ENCODE results near the gene CCDC88C. TPM values are rescaled to one million over a fixed set of nuclear protein-coding genes. Genes with fewer than 3 reads are reported as not detected.

The CCDC88C gene
- total and polyA plus RNA-seq, 2 experiments from 2014 or later = 23.6 to 60.7 TPM

DNA sequence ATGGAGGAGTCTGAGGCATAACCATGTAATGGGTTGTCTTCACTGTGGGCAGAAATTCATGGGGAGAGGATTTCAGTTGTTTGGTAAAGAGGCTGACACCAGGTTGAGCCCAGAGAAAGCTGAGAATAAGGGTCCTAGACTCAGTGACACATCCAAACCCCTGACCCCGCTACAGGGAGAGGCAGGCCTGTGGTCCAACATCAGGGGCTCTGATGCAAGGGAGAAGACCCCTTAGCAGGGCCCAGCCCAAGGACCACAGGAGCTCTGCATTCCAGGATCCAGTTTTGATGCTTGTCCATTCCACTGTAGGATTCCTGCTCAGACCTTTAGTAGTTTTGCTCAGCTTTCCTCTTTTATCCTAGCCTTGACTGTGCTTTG lies 188.6 kb downstream of the CCDC88C start (continued):
- TF ChIP-seq, protein P1, sequence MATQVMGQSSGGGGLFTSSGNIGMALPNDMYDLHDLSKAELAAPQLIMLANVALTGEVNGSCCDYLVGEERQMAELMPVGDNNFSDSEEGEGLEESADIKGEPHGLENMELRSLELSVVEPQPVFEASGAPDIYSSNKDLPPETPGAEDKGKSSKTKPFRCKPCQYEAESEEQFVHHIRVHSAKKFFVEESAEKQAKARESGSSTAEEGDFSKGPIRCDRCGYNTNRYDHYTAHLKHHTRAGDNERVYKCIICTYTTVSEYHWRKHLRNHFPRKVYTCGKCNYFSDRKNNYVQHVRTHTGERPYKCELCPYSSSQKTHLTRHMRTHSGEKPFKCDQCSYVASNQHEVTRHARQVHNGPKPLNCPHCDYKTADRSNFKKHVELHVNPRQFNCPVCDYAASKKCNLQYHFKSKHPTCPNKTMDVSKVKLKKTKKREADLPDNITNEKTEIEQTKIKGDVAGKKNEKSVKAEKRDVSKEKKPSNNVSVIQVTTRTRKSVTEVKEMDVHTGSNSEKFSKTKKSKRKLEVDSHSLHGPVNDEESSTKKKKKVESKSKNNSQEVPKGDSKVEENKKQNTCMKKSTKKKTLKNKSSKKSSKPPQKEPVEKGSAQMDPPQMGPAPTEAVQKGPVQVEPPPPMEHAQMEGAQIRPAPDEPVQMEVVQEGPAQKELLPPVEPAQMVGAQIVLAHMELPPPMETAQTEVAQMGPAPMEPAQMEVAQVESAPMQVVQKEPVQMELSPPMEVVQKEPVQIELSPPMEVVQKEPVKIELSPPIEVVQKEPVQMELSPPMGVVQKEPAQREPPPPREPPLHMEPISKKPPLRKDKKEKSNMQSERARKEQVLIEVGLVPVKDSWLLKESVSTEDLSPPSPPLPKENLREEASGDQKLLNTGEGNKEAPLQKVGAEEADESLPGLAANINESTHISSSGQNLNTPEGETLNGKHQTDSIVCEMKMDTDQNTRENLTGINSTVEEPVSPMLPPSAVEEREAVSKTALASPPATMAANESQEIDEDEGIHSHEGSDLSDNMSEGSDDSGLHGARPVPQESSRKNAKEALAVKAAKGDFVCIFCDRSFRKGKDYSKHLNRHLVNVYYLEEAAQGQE (IDR thresholded peaks at IDR 0.05; ENCODE audit: unreplicated experiment) = no peak
- TF ChIP-seq, protein P2, sequence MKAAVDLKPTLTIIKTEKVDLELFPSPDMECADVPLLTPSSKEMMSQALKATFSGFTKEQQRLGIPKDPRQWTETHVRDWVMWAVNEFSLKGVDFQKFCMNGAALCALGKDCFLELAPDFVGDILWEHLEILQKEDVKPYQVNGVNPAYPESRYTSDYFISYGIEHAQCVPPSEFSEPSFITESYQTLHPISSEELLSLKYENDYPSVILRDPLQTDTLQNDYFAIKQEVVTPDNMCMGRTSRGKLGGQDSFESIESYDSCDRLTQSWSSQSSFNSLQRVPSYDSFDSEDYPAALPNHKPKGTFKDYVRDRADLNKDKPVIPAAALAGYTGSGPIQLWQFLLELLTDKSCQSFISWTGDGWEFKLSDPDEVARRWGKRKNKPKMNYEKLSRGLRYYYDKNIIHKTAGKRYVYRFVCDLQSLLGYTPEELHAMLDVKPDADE (IDR thresholded peaks at IDR 0.05) = no peak
- TF ChIP-seq EZH2phosphoT487 (IDR thresholded peaks at IDR 0.05; ENCODE audit: unreplicated experiment) (no peak), JUNB (IDR thresholded peaks at IDR 0.05; ENCODE audit: unreplicated experiment) (no peak), ZNF331 (CRISPR knock-in tag; IDR thresholded peaks at IDR 0.05; ENCODE audit: low read depth) (no peak)

DNA sequence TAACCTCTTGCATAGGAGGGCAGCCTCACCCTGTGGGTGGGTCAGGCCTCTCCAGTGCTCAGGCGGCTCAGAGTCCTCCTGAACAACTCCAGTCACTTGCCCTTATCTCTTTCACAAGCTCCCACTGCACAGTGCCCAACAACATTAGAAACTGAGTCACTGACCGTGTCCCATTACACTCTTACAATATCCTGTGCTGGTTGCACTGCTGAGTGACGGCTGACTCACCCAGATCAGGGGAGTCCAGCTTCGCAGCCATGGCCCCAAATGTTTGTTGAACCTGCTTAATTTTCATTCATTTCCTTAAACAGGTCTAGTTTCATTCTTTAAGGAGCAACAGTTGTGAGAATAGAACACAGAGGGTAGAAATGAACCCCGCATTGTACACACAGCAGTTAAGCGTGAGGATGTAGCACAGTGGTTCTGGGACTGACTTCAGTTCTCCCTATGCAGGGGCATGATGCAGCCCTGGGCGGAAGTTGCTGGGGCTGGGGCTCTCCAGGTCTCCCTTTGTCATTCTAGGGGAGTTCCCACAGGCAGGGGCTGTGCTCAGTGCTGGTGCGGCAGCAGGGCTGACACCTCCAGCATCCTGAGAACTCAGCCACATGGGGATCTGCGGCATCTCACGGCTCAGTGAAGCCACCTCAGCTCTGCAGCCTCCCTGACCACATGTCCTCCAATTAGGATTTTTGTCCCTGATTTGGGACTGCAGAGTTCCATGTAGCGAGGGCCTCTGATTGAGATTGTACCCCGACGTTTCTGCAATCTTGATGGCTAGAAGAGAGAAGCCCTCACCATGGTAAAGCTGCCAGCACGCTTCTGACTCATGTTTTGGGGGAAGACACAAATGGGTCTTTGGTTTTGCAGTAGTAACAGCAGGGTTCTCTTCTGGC lies 189.3 kb downstream of the CCDC88C start:
- Mint-ChIP-seq H3K9me3 (peaks cover 24% of the 10 kb centered on the region), H3K27me3 (ENCODE audit: insufficient read depth, low read depth, poor library complexity) (peaks cover 3% of the 10 kb centered on the region), H3K4me3 (no peak overlapping the region; the same call in 2 of the 3 replicates), H3K36me3 (ENCODE audit: low read depth) (peaks cover 21% of the 10 kb centered on the region), H3K27ac (peak overlapping the region; percentile 77), H3K4me1 (peaks cover 23% of the 10 kb centered on the region)
- Histone ChIP-seq H3K36me3 (ENCODE audit: insufficient read depth) (no peaks in the 10 kb centered on the region), H4K20me1 (replicated peaks; ENCODE audit: insufficient read depth) (no peaks in the 10 kb centered on the region; the same call in 1 of the 2 replicates), H3F3A (replicated peaks; ENCODE audit: low read depth) (no peaks in the 10 kb centered on the region), H3K79me2 (replicated peaks; ENCODE audit: insufficient read depth) (no peaks in the 10 kb centered on the region), H3K4me3 (no peak overlapping the region), H3K27ac (ENCODE audit: low read depth) (peak overlapping the region; percentile 80), H2AFZ (0 out of 2 replicates have a peak overlapping the region, but pooled peaks have one; percentile 7), H3K9me2 (ENCODE audit: insufficient read depth) (peaks cover 5% of the 10 kb centered on the region; the same call in 1 of the 2 replicates), H3K4me1 (ENCODE audit: insufficient read depth) (peaks cover 17% of the 10 kb centered on the region; the same call in 1 of the 2 replicates), H3K27me3 (ENCODE audit: insufficient read depth) (no peaks in the 10 kb centered on the region), H3K4me2 (peak overlapping the region; percentile 66)
- ATAC-seq = peak; percentile 99
- no peak for TF ChIP-seq ZNF331 (CRISPR knock-in tag; IDR thresholded peaks at IDR 0.05; ENCODE audit: low read depth)
- DNase-seq (ENCODE audit: low spot score) = peak; percentile 83

DNA sequence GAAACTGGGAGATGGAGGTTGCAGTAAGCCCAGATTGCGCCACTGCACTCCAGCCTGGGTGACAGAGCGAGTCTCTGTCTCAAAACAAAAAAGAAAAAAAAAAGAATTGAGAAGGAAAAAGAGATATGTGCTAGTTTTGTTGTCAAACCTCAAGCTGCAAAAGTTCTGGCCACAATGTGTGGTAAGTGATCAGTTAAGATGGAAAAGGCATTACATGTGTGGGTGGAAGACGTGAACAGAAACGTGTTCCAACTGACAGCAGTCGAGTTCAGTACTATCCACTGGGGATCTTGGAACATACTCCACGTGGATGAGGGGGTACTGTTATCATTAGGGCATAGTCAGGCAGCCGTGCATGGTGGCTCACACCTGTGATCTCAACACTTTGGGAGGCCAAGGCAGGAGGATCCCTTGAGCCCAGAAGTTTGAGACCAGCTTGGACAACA lies 190.4 kb downstream of the CCDC88C start:
- H3K4me2 ChIP-seq = no peak overlapping the region
- Mint-ChIP-seq H3K9me3 (peaks cover 21% of the 10 kb centered on the region), H3K4me1 (peaks cover 25% of the 10 kb centered on the region), H3K4me3 (no peak overlapping the region), H3K27me3 (ENCODE audit: insufficient read depth, low read depth, poor library complexity) (peaks cover 4% of the 10 kb centered on the region), H3K36me3 (ENCODE audit: low read depth) (peaks cover 19% of the 10 kb centered on the region), H3K27ac (no peak overlapping the region)
- H3K9me2 ChIP-seq (ENCODE audit: insufficient read depth) = peaks cover 5% of the 10 kb centered on the region; the same call in 1 of the 2 replicates
- H3K27me3 ChIP-seq (ENCODE audit: insufficient read depth) = no peaks in the 10 kb centered on the region
- no peaks in the 10 kb centered on the region for H3K79me2 ChIP-seq (replicated peaks; ENCODE audit: insufficient read depth)
- H3F3A ChIP-seq (replicated peaks; ENCODE audit: low read depth) = no peaks in the 10 kb centered on the region
- no peak overlapping the region for H2AFZ ChIP-seq
- H3K4me3 ChIP-seq = no peak overlapping the region
- no peaks in the 10 kb centered on the region for H3K36me3 ChIP-seq (ENCODE audit: insufficient read depth)
- ATAC-seq (no peak), DNase-seq (ENCODE audit: low spot score) (no peak)
- H4K20me1 ChIP-seq (replicated peaks; ENCODE audit: insufficient read depth) = no peaks in the 10 kb centered on the region; the same call in 1 of the 2 replicates
- peaks cover 17% of the 10 kb centered on the region; the same call in 1 of the 2 replicates for H3K4me1 ChIP-seq (ENCODE audit: insufficient read depth)
- no peak overlapping the region for H3K27ac ChIP-seq (ENCODE audit: low read depth)
- TF ChIP-seq ZNF331 (CRISPR knock-in tag; IDR thresholded peaks at IDR 0.05; ENCODE audit: low read depth) (no peak), STAT1 (IDR thresholded peaks at IDR 0.05; ENCODE audit: unreplicated experiment) (no peak), EZH2 (IDR thresholded peaks at IDR 0.05; ENCODE audit: low read depth, unreplicated experiment) (no peak), JUNB (IDR thresholded peaks at IDR 0.05; ENCODE audit: unreplicated experiment) (no peak), NANOG (IDR thresholded peaks at IDR 0.05; ENCODE audit: borderline replicate concordance) (no peak), EZH2phosphoT487 (IDR thresholded peaks at IDR 0.05; ENCODE audit: unreplicated experiment) (no peak), CREB1 (CRISPR knock-in tag; IDR thresholded peaks at IDR 0.05; ENCODE audit: low read depth) (no peak)
- TF ChIP-seq, protein P2 (IDR thresholded peaks at IDR 0.05) = no peak
- TF ChIP-seq, protein P3, sequence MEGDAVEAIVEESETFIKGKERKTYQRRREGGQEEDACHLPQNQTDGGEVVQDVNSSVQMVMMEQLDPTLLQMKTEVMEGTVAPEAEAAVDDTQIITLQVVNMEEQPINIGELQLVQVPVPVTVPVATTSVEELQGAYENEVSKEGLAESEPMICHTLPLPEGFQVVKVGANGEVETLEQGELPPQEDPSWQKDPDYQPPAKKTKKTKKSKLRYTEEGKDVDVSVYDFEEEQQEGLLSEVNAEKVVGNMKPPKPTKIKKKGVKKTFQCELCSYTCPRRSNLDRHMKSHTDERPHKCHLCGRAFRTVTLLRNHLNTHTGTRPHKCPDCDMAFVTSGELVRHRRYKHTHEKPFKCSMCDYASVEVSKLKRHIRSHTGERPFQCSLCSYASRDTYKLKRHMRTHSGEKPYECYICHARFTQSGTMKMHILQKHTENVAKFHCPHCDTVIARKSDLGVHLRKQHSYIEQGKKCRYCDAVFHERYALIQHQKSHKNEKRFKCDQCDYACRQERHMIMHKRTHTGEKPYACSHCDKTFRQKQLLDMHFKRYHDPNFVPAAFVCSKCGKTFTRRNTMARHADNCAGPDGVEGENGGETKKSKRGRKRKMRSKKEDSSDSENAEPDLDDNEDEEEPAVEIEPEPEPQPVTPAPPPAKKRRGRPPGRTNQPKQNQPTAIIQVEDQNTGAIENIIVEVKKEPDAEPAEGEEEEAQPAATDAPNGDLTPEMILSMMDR (conservative IDR thresholded peaks at IDR 0.05; ENCODE audit: low read depth in 2 of 2) = no peak
